Subcutaneous adipose tissue (tissue), 4 donors: ENCODE data around the gene RALB. TPM values are rescaled to one million over a fixed set of nuclear protein-coding genes. Genes with fewer than 3 reads are reported as not detected.

Experiments used
- CTCF ChIP-seq: fragments of 450-650 bp; IDR thresholded peaks from one replicate; pipeline ENCODE4 v1.5.1; 2016; ENCODE audit warnings: low read depth, mild to moderate bottlenecking, control low read depth, antibody characterized with exemption, moderate library complexity
- total RNA-seq, 4 donors: library from RNA; depleted of rRNA; stranded (reverse); fragments of >200 nt; gene quantifications; one replicate each; pipeline ENCODE4 v1.1.0, GENCODE V29; 2016

RALB gene
- total RNA-seq, 4 donors from 2014 or later: 54.2 to 84.0 (median 56.8) TPM

- no peak for TF ChIP-seq CTCF
These were observed 55.6 kb downstream of the RALB start for GRCh38 chr2:120308038-120308910.

- TF ChIP-seq CTCF: no peak
These were observed 57.5 kb downstream of the RALB start for GRCh38 chr2:120310136-120310535.

- TF ChIP-seq CTCF: no peak
These were observed 59.4 kb downstream of the RALB start for GRCh38 chr2:120312076-120312475.

- no peak for TF ChIP-seq CTCF
These were observed 60.4 kb downstream of the RALB start for GRCh38 chr2:120312860-120313694.

GRCh38 chr2:120313695-120314615 lies 61.3 kb downstream of the RALB start:
- no peak for TF ChIP-seq CTCF

- no peak for TF ChIP-seq CTCF
These were observed 62.2 kb downstream of the RALB start for GRCh38 chr2:120314690-120315366.
